Activated CD8-positive, alpha-beta memory T cell treated with anti-CD3 and anti-CD28 coated beads, Interleukin-2, amount 50 U/mL, for 1 hour (primary cell): Measurements from ENCODE around the gene CELA1.
"Not testable (repeated sequence)": the region's sequence is repeated elsewhere in the genome, so short reads cannot be mapped to it uniquely, and the experiment has no call there.

Experiments used
- DNase-seq: peaks from one replicate; pipeline ENCODE4 v3.0.0-alpha.2; 2020; ENCODE audit errors: extremely low read depth

CELA1 gene

DNA sequence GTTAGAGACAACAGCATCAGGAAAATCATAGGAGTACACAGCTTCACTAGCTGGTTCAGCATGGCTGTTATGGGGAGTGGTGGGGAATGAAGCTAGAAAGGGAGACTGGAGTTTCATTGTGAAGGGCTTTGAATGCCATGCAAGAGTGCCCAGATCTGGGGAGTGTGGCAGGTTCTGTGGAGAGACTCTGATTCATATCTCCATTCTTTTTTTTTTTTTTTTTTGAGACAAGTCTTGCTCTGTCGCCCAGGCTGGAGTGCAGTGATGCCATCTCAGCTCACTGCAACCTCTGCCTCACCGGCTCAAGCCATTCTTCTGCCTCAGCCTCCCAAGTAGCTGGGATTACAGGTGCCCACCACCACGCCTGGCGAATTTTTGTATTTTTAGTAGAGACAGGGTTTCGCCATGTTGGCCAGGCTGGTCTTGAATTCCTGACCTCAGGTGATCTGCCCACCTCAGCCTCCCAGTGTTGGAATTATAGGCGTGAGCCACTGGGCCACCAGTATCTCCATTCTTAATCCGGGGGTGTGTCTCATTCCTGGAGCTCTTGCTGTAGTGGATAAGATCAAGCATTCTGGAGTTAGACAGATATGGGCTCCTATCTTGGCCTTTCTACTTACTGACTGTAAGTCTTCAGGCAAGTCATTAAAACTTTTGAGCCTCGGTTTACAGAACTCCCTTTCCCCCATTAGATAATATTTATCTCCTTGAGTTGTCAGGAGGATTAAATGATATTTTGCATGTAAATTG, 28.2 kb downstream of the CELA1 start:
- DNase-seq = not testable (repeated sequence)

DNA sequence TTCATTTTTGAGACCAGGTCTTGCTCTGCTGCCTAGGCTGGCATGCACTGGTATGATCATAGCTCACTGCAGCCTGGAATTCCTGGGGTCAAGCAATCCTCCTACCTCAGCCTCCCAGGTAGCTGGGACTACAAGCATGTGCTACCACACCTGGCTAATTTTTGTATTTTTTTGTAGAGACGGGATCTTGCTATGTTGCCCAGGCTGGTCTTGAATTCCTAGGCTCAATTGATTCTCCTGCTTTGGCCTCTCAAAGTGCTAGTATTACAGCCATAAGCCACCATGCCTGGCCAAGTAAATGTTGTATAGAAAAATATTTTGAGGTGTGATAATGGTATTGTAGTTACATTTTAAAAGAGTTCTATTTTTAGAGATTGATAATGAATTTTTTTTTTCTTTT, 35.1 kb downstream of the CELA1 start:
- no peak for DNase-seq

DNA sequence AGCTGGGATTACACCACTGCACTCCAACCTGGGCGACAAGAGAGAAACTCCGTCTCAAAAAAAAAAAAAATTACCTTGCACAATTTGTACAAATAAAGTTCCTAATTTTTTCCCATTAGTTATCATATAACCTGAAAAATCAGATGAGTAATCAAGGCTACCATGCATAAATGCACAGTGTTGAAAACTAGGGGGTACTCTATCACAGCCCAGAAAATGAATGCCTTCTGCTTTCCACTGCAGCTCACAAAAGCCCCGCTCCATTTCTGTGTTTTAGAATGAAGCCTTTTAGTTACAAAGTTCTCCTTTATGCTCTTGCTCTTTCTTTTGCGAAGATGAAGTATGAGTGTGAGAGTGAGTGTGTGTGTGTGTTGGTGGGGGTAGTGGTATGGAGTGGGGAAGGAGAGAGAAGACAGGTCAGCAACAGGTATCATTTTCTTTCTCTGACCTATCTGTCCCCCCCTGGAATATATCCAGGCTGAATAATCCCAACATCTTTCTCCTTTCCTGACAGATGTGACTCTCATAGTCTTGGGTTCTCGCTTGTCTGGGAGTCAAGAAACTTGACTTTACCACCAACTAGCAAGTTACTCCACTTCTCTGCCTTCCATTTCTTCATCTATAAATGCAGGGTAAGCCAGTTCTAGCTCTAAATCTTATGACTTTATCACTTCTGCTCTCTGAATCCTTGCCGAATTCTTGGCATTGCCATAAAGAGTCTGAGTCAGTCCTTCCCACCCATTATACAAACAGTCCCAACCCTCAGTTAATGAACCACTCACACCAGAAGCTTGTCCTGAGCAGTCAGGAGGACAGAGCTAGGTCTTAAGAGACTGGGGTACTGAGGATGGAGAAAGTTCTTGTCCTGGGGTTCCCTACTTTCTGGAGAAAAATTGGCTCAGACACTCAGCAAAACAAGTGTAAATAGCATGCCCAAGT, 38.6 kb downstream of the CELA1 start:
- DNase-seq = no peak

DNA sequence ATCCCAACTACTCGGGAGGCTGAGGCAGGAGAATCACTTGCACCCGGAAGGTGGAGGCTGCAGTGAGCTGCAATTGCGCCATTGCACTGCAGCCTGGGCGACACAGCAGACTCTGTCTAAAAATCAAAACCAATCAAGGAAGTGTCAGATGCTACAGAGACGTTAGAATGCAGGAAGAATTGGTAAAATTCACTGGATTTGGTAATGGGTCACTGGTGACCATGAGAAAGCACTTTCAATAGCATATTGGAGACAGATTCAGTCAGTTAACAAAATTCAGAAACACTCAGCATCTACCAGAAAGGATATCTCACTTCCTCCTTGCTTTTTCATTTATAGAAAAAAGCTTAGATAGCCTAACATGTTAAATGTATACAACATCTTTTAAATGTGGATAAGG, 40.0 kb downstream of the CELA1 start:
- no peak for DNase-seq

DNA sequence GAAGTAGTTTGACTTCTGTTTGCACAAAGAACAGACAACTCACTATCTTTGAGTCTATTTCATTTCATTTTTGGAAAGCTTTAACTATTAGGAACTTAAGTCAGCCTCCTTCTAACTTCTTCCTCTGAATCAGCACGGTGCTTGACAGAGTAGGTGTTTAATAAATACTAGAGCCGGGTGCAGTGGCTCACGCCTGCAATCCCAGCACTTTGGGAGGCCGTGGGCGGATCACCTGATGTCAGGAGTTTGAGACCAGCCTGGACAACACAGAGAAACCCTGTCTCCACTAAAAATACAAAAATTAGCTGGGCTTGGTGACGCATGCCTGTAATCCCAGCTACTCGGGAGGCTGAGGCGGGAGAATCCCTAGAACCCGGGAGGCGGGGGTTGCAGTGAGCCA, 45.7 kb downstream of the CELA1 start:
- DNase-seq = not testable (repeated sequence)

DNA sequence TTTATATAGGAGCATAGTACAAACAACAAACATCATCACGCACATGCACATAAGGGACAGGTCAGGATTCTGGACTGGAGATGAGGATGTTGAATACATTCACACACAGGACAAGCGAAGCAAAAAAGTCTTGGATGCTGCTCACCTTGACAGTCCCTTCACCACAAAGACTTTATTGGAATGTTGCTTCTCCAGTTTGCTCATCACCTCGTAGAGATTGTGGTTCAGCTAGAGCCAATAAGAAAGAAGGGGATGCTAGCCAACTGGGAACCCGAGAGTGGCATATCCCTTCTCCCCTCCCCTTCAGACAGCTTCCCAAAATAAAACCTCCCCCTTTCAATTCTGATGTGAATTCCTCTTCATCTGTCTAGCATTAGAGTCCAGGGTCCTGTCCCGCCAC, 50.8 kb downstream of the CELA1 start:
- no peak for DNase-seq

DNA sequence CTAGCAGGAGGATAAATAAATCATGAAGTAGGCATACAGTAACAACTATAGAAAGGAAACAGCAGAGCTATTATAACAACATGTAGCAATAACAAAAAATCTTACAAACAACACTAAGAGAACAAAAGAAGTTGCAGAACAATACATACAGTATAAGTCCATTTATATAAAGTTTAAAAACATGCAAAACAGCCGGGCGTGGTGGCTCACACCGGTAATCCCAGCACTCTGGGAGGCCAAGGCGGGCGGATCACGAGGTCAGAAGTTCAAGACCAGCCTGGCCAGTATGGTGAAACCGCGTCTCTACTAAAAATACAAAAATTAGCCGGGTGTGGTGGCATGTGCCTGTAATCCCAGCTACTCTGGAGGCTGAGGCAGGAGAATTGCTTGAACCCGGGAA, 52.4 kb downstream of the CELA1 start:
- not testable (repeated sequence) for DNase-seq

DNA sequence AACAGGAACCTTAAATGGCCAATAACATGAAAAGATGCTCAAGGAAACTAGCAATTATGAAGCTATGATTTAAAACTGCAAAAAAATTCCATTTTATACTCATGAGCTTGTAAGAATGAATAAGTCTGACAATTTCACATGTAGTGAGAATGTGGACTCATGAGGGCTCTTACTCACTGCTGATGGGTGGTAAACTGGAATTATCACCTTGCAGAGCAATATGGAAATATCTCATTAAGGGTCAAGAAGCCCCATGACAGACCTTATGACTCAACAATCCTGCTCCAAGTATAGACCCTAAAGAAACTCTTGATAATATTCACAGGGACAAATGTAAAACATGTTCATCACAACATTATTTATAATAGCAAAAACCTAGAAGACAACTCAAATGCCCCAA, 52.8 kb downstream of the CELA1 start:
- DNase-seq = no peak

DNA sequence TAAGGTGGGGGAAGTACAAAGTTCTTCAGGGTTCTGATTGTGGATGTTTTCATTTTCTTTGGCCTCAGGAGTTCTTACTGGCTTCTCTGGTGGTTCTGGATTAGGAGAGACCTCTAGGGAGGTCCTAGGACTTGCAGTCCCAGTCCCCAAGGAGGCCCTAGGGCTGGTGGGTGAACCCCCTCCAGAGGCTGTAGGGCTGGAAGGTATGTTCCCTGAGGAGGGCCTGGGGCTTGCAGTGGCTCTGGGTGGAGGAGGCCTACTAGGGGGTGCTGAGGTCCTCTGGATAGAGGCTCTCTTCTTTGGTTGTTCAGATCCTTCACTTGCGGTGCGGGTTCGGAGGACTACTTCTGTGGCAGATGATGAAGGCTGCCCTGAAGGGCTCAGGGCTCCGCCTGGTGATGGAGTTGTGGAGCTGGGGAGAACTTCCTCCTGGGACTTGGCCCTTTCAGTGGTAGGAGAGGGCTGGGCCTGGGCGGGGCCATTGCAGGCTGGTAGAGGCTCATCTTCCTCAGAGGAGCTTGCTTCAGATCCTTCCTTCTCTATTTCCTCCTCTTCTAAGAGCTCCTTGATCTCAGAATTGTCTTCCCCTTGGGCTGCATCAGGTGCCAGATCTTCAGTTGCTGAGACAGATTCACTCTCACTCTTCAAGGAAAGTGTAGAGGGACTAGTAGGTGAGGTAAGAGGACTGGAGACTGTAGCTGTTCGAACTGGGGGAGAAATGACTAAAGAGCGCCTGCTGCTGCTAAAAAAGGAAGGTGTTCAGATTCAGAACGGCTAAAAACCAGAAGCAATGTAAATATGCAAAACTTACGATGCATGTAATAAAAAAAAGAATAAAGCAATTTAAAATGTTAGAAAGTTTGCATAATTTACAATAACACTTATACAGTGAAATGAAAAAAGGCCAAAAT, 54.6 kb downstream of the CELA1 start:
- DNase-seq = not testable (repeated sequence)

DNA sequence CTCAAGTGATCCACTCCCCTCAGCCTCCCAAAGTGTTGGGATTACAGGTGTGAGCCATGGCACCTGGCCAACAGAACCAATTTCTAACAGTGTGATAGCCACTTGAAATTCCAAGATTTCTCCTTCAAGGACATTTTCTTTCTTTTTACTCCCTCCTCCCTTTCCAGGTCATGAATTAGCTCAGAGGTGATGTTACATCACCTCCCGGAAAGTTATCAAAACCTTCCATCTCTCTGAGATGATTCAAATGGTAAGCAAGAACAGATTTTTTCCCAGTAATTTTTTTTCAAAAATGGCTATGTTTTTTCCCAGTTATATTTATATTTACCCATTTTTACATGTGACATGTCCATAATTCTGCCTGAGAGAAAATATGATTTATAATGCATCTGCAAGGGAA, 60.6 kb downstream of the CELA1 start:
- DNase-seq = no peak

DNA sequence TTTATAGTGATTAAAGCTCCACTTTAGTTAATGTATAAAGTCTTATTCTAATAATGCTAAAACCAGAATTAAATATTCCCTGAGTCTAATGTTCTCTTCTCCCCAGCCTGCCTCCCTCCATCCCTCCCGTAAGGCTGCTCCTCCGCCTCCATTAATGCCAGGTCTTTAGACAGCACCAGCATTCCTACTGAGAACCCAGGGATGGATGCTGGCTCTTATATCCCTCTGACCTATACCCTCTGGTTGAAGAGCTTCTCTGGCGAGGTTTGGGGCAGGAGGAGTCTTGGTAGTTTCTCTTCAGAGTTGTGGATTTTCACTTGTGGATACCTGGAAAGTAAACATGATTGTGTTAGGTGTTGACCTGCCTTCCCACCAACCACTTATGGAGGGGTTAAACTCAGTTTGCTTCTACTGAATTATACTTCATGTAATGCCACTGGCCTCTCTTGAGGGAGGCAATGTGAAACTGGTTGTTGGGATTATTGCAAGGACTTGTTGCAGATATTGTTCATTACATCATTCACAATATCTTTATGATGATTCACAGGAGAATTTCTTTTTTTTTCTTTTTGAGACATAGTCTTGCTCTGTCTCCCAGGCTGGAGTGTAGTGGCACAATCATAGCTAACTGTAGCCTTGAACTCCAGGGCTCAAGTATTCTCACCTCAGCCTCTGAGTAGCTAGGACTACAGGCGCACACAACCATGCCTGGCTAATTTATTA, 65.1 kb downstream of the CELA1 start:
- no peak for DNase-seq
